Fibroblast of lung (primary cell): ENCODE results near the gene ODF4.

Source experiments
- EZH2 ChIP-seq: IDR thresholded peaks from 2 replicates; pipeline ENCODE4 v1.5.1; 2012; ENCODE audit warnings: low read length, control low read depth, mild to moderate bottlenecking; ENCODE audit errors: missing control alignments
- TF ChIP-seq, protein P1 (sequence below), 2 donors: IDR thresholded peaks in 1 of 2; conservative IDR thresholded peaks in 1 of 2; 1 replicate in 1 of 2; 2 replicates in 1 of 2; pipeline ENCODE4 v1.5.1; 2011 to 2012; ENCODE audit warnings: low read length in 2 of 2, control low read depth in 1 of 2, inconsistent platforms in 1 of 2, low read depth in 1 of 2, mild to moderate bottlenecking in 1 of 2

DNA sequence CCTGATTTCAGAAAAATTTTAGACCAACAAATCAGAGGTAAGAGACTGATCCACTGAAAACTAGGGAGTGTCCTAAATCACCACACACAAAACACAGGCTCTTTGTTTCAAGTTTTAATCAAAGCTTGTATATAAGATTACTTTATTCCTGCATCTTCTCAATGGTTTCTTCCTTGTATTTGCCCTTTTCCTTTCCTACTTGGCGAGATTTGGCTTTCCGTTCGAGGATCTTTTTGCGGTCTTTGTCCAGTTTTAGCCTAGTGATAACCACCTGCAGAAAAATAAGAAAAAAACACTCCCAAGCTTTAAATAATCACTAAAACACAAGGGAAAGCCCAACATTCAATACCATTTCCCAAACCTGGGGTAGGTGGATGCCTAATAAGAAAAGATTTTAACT lies 37.8 kb downstream of the ODF4 start:
- TF ChIP-seq, protein P1, sequence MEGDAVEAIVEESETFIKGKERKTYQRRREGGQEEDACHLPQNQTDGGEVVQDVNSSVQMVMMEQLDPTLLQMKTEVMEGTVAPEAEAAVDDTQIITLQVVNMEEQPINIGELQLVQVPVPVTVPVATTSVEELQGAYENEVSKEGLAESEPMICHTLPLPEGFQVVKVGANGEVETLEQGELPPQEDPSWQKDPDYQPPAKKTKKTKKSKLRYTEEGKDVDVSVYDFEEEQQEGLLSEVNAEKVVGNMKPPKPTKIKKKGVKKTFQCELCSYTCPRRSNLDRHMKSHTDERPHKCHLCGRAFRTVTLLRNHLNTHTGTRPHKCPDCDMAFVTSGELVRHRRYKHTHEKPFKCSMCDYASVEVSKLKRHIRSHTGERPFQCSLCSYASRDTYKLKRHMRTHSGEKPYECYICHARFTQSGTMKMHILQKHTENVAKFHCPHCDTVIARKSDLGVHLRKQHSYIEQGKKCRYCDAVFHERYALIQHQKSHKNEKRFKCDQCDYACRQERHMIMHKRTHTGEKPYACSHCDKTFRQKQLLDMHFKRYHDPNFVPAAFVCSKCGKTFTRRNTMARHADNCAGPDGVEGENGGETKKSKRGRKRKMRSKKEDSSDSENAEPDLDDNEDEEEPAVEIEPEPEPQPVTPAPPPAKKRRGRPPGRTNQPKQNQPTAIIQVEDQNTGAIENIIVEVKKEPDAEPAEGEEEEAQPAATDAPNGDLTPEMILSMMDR (conservative IDR thresholded peaks at IDR 0.05 in 1 of 2, IDR thresholded peaks at IDR 0.05 in 1 of 2; ENCODE audit: low read depth in 1 of 2, low read length in 2 of 2), result no peak
- no peak for TF ChIP-seq EZH2
